Thyroid gland (tissue), 4 donors: ENCODE measurements around the gene FAM168A.

Experiments used
- CTCF ChIP-seq, 6 experiments: fragments of 200-600 bp in 3 of 6; fragments of 450-650 bp in 3 of 6; sonication (generic) in 3 of 6; IDR thresholded peaks; one replicate each; pipeline ENCODE4 v1.5.1; 2016 to 2019; ENCODE audit warnings: antibody characterized with exemption in 6 of 6, mild to moderate bottlenecking in 2 of 6, inconsistent platforms in 1 of 6, moderate library complexity in 1 of 6
- POLR2A ChIP-seq, 2 donors: fragments of 450-650 bp; IDR thresholded peaks; one replicate each; pipeline ENCODE4 v1.6.1; 2017; ENCODE audit warnings: antibody characterized with exemption in 2 of 2, mild to moderate bottlenecking in 2 of 2, moderate library complexity in 1 of 2

- no peak for TF ChIP-seq POLR2A (IDR thresholded peaks at IDR 0.05)
- TF ChIP-seq CTCF (IDR thresholded peaks at IDR 0.05): no peak
Observed at GRCh38 chr11:73380897-73381410, 217.0 kb downstream of the FAM168A start.
